Large intestine (tissue), 3 donors: Measurements from ENCODE around the gene HDDC3. TPM values are rescaled to one million over a fixed set of nuclear protein-coding genes. Genes with fewer than 3 reads are reported as not detected.
A peak's percentile ranks its signal among the peaks of the same experiment; 100 is the strongest.

Source experiments
- DNase-seq, 2 donors: peaks; one replicate each; pipeline versions ENCODE4 v3.0.0 to v3.0.0-alpha.2; 2013
- H3K27ac ChIP-seq: one replicate; pipeline ENCODE4 v1.5.1; 2013; ENCODE audit warnings: low read length
- H3K27me3 ChIP-seq: 2 replicates; pipeline ENCODE4 v1.6.1; 2013; ENCODE audit warnings: low read length; ENCODE audit not compliant: control insufficient read depth, insufficient read depth
- H3K36me3 ChIP-seq: 2 replicates; pipeline ENCODE4 v1.6.1; 2013; ENCODE audit warnings: low read length; ENCODE audit not compliant: control insufficient read depth, insufficient read depth
- H3K4me1 ChIP-seq: one replicate; pipeline ENCODE4 v1.6.1; 2013; ENCODE audit warnings: low read length; ENCODE audit not compliant: control insufficient read depth, insufficient read depth
- H3K4me3 ChIP-seq: one replicate; pipeline ENCODE4 v1.5.1; 2013; ENCODE audit warnings: low read length
- H3K9me3 ChIP-seq: one replicate; pipeline ENCODE4 v1.6.1; 2013; ENCODE audit warnings: mild to moderate bottlenecking, low read depth, low read length, moderate library complexity; ENCODE audit not compliant: control insufficient read depth
- WGBS: methylation state at CpG from one replicate; pipeline ENCODE4 v1.1.5; 2013; ENCODE audit warnings: low lambda C conversion rate; ENCODE audit not compliant: insufficient coverage; 5-methylcytosine and 5-hydroxymethylcytosine counted together
- polyA plus RNA-seq: library from polyadenylated mRNA; unstranded; fragments of 120-200 nt; gene quantifications from one replicate; pipeline ENCODE4 v1.2.1, GENCODE V29; 2013

The HDDC3 gene
- polyA plus RNA-seq, 1 donor = 19.2 TPM

DNA sequence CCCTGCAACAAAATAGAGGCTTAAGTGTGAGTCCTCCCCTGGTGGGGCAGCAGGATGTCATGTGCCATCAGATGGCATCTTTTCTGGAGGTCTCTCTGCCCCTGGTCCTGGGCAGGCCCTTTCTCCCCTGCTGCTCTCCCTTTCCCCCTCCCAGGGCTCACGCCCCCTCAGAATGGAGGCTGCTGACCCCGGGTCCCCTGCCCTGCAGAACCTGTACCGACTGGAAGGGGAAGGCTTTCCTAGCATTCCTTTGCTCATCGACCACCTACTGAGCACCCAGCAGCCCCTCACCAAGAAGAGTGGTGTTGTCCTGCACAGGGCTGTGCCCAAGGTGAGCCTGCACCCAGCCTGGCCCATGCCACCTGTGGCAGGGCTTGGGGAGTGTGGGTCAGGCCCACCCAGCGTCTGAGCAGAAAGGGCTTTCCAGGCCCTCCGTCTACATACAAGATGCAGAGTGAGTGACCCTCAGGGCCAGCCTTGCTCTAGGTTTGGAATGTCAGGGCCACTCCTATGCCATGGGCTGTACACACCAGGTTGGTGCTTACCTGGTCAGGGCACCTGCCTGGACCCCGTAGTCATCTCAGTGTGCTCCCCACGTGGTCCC lies 40.9 kb downstream of the HDDC3 start:
- no peak for DNase-seq
- Histone ChIP-seq H3K27ac (no peak overlapping the region), H3K9me3 (no peaks in the 10 kb centered on the region), H3K27me3 (no peaks in the 10 kb centered on the region), H3K4me3 (no peak overlapping the region), H3K36me3 (peaks cover 47% of the 10 kb centered on the region), H3K4me1 (no peaks in the 10 kb centered on the region)
- no CpG with 5 or more reads among the region's 8 CpGs for WGBS

DNA sequence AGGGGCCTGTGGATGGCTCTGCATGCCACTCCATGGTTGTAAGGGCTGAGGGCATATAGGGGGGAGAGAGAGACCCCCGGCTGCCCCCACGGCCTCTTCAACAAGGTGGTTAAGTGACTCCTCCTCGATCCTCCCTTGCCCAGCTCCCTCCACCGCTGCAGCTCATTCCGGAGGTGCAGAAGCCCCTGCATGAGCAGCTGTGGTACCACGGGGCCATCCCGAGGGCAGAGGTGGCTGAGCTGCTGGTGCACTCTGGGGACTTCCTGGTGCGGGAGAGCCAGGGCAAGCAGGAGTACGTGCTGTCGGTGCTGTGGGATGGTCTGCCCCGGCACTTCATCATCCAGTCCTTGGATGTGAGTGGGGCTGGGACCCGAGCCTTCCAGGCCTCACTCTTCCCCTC lies 41.5 kb downstream of the HDDC3 start:
- H3K4me3 ChIP-seq = no peak overlapping the region
- no CpG with 5 or more reads among the region's 12 CpGs for WGBS
- H3K27me3 ChIP-seq = no peaks in the 10 kb centered on the region
- H3K9me3 ChIP-seq = no peaks in the 10 kb centered on the region
- H3K4me1 ChIP-seq = peaks cover 1% of the 10 kb centered on the region
- DNase-seq = no peak
- no peak overlapping the region for H3K27ac ChIP-seq
- H3K36me3 ChIP-seq = peaks cover 47% of the 10 kb centered on the region

GRCh38 chr15:90889736-90890456 lies 42.5 kb downstream of the HDDC3 start:
- Histone ChIP-seq H3K4me1 (peaks cover 7% of the 10 kb centered on the region), H3K27ac (no peak overlapping the region), H3K36me3 (peaks cover 42% of the 10 kb centered on the region), H3K9me3 (no peaks in the 10 kb centered on the region), H3K27me3 (no peaks in the 10 kb centered on the region), H3K4me3 (no peak overlapping the region)
- WGBS = no CpG with 5 or more reads among the region's 31 CpGs
- no peak for DNase-seq

DNA sequence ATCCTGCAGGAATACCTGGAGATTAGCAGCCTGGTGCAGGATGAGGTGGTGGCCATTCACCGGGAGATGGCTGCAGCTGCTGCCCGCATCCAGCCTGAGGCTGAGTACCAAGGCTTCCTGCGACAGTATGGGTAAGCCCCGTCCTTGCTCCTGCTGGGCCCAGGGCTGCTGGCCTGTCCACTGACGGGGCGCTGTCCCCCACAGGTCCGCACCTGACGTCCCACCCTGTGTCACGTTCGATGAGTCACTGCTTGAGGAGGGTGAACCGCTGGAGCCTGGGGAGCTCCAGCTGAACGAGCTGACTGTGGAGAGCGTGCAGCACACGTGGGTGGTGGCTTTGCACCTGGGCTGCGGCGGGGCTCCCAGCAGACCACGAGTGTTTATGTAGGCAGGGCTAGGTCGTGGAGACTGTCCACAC lies 43.0 kb downstream of the HDDC3 start:
- H3K4me1 ChIP-seq = peaks cover 11% of the 10 kb centered on the region
- no peaks in the 10 kb centered on the region for H3K27me3 ChIP-seq
- H3K9me3 ChIP-seq = no peaks in the 10 kb centered on the region
- WGBS = no CpG with 5 or more reads among the region's 18 CpGs
- no peak overlapping the region for H3K4me3 ChIP-seq
- no peak overlapping the region for H3K27ac ChIP-seq
- H3K36me3 ChIP-seq = peaks cover 42% of the 10 kb centered on the region
- no peak for DNase-seq

GRCh38 chr15:90887037-90887481 lies 45.3 kb downstream of the HDDC3 start:
- DNase-seq = no peak
- no peak overlapping the region for H3K4me3 ChIP-seq
- H3K4me1 ChIP-seq = peaks cover 25% of the 10 kb centered on the region
- no peak overlapping the region for H3K27ac ChIP-seq
- H3K36me3 ChIP-seq = peaks cover 30% of the 10 kb centered on the region
- no peaks in the 10 kb centered on the region for H3K27me3 ChIP-seq
- no peaks in the 10 kb centered on the region for H3K9me3 ChIP-seq
- no CpG with 5 or more reads among the region's 13 CpGs for WGBS

GRCh38 chr15:90886291-90886614 lies 46.1 kb downstream of the HDDC3 start:
- WGBS = 76% methylated on average over 2 of the region's 5 CpGs
- no peak for DNase-seq
- Histone ChIP-seq H3K4me3 (no peak overlapping the region), H3K36me3 (peaks cover 30% of the 10 kb centered on the region), H3K4me1 (peaks cover 25% of the 10 kb centered on the region), H3K27ac (no peak overlapping the region), H3K9me3 (no peaks in the 10 kb centered on the region), H3K27me3 (no peaks in the 10 kb centered on the region)

GRCh38 chr15:90885432-90886290 lies 46.7 kb downstream of the HDDC3 start:
- no CpG with 5 or more reads among the region's 23 CpGs for WGBS
- DNase-seq = peak; percentile 56 to 59
- peak overlapping the region; percentile 51 for H3K4me3 ChIP-seq
- peaks cover 34% of the 10 kb centered on the region for H3K36me3 ChIP-seq
- no peaks in the 10 kb centered on the region for H3K9me3 ChIP-seq
- peaks cover 25% of the 10 kb centered on the region for H3K4me1 ChIP-seq
- no peak overlapping the region for H3K27ac ChIP-seq
- H3K27me3 ChIP-seq = no peaks in the 10 kb centered on the region

GRCh38 chr15:90884719-90885431 lies 47.5 kb downstream of the HDDC3 start:
- peak overlapping the region; percentile 51 for H3K4me3 ChIP-seq
- WGBS = no CpG with 5 or more reads among the region's 16 CpGs
- no peaks in the 10 kb centered on the region for H3K27me3 ChIP-seq
- H3K27ac ChIP-seq = peak overlapping the region; percentile 49
- no peaks in the 10 kb centered on the region for H3K9me3 ChIP-seq
- H3K36me3 ChIP-seq = peaks cover 38% of the 10 kb centered on the region
- DNase-seq = no peak
- H3K4me1 ChIP-seq = peaks cover 25% of the 10 kb centered on the region

DNA sequence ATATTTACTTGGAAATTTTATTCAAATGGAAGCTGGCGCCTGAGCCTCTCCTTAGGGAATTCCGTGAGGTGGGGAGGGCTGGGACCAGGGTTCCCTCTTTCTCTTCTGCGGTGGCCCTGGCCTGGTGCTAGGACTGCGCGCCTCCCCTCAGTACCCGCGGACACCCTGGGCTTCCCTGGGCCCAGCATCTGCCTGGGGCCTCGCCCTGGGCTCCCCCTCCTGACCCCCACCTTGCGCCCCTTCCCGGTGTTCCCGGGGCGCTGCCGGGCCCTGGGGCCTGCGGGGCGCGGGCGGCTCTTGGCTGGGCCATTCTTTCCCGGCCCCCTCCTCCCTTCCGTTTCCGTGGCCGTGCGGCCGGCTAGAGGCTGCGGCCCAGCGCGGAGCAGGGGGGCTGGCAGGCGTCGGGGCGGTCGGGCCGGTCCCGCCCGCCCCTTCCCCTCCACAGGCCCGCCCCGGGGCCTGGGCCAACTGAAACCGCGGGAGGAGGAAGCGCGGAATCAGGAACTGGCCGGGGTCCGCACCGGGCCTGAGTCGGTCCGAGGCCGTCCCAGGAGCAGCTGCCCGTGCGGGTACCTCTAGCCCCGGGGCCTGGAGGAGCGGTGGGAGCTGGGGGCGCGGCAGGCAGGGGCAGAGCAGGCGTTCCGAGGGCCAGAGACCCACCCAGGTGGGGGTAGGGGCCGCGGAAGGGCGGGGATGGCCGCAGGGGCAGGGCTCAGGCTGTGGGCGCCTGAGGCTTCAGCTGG lies 48.2 kb downstream of the HDDC3 start, which contains the start of gene FES:
Gene FES (plus strand): TSS at position 529 of the 743 bp plus-strand sequence. CDS start 542 bp downstream, outside the sequence.
- Histone ChIP-seq H3K4me1 (peaks cover 25% of the 10 kb centered on the region), H3K4me3 (peak within 1 kb of the TSS; percentile 51), H3K27ac (peak within 1 kb of the TSS; percentile 80), H3K36me3 (peaks cover 45% of the 10 kb centered on the region), H3K27me3 (no peaks in the 10 kb centered on the region), H3K9me3 (no peaks in the 10 kb centered on the region)
- DNase-seq = peak in 1 of 2 donors; percentile 70
- WGBS = 20% methylated on average over 1 of the region's 58 CpGs
